ENCODE data around the gene VIPAS39. TPM values are rescaled to one million over a fixed set of nuclear protein-coding genes. Genes with fewer than 3 reads are reported as not detected.

VIPAS39 gene
- total and polyA plus RNA-seq, 2 of the 13 experiments (the other 11 are each of a cell fraction or from before 2014, with no cell fraction given): 13.3 to 21.5 TPM

DNA sequence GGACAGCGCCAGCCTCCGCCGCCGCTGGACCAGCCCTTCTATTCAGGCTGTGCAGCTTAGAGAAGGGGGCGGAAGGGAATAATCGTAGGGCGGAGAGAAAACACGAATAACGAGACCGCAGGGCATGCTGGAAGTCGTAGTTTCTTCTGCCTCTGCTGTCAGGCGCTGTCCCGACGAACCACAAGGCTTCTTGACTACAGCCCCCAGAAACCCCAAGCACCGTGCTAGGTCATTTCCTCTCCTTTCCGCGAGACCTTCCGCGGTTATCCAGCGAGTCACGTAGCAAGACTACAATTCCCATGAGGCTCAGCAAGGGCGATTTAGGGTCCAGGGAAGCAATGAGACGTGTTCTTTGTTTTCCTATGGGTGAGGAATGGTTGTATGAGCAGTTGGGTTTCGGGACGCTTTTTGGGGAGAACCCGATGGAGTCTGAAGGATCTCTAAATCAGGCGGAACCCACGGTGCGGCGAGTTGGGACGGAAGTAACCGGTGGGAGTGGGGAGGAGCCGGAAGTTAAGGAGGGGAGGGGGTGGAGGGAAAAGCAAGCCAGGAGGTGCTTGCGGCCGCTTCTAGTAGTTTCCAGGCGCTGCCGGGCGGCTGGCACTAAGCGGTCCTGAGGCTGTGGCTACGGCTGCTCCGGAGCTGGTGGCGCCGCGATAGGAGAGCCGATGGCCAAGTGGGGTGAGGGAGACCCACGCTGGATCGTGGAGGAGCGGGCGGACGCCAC lies at the start of gene VIPAS39, which contains the start of gene AHSA1 (continued):
- TF ChIP-seq ZNF614 (CRISPR knock-in tag; IDR thresholded peaks at IDR 0.05; ENCODE audit: borderline replicate concordance): 0 out of 2 replicates have a peak, but pooled peaks have one; percentile 19
- TF ChIP-seq ZNF777 (CRISPR knock-in tag; IDR thresholded peaks at IDR 0.05): 0 out of 2 replicates have a peak, but pooled peaks have one; percentile 7
- TF ChIP-seq, protein P1, sequence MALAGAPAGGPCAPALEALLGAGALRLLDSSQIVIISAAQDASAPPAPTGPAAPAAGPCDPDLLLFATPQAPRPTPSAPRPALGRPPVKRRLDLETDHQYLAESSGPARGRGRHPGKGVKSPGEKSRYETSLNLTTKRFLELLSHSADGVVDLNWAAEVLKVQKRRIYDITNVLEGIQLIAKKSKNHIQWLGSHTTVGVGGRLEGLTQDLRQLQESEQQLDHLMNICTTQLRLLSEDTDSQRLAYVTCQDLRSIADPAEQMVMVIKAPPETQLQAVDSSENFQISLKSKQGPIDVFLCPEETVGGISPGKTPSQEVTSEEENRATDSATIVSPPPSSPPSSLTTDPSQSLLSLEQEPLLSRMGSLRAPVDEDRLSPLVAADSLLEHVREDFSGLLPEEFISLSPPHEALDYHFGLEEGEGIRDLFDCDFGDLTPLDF (CRISPR knock-in tag; IDR thresholded peaks at IDR 0.05): no peak
- TF ChIP-seq PHF21A (CRISPR knock-in tag; IDR thresholded peaks at IDR 0.05): peak; percentile 72; the same call in 1 of the 2 replicates
- TF ChIP-seq, protein P2, sequence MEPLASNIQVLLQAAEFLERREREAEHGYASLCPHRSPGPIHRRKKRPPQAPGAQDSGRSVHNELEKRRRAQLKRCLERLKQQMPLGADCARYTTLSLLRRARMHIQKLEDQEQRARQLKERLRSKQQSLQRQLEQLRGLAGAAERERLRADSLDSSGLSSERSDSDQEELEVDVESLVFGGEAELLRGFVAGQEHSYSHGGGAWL (CRISPR knock-in tag; IDR thresholded peaks at IDR 0.05): peak; percentile 49; the same call in 1 of the 2 replicates
- TF ChIP-seq, protein P3, sequence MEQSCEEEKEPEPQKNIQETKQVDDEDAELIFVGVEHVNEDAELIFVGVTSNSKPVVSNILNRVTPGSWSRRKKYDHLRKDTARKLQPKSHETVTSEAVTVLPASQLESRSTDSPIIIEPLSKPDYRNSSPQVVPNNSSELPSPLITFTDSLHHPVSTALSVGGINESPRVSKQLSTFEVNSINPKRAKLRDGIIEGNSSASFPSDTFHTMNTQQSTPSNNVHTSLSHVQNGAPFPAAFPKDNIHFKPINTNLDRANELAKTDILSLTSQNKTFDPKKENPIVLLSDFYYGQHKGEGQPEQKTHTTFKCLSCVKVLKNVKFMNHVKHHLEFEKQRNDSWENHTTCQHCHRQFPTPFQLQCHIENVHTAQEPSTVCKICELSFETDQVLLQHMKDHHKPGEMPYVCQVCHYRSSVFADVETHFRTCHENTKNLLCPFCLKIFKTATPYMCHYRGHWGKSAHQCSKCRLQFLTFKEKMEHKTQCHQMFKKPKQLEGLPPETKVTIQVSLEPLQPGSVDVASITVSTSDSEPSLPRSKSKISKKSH (CRISPR knock-in tag; IDR thresholded peaks at IDR 0.05; ENCODE audit: borderline replicate concordance): peak; percentile 46; the same call in 1 of the 2 replicates
- TF ChIP-seq, protein P4, sequence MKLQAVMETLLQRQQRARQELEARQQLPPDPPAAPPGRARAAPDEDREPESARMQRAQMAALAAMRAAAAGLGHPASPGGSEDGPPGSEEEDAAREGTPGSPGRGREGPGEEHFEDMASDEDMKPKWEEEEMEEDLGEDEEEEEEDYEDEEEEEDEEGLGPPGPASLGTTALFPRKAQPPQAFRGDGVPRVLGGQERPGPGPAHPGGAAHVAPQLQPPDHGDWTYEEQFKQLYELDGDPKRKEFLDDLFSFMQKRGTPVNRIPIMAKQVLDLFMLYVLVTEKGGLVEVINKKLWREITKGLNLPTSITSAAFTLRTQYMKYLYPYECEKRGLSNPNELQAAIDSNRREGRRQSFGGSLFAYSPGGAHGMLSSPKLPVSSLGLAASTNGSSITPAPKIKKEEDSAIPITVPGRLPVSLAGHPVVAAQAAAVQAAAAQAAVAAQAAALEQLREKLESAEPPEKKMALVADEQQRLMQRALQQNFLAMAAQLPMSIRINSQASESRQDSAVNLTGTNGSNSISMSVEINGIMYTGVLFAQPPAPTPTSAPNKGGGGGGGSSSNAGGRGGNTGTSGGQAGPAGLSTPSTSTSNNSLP (IDR thresholded peaks at IDR 0.05; ENCODE audit: low read depth, low read length): no peak
- TF ChIP-seq PRPF4 (IDR thresholded peaks at IDR 0.05; ENCODE audit: low read depth, low read length, poor library complexity, severe bottlenecking): no peak
- TF ChIP-seq DNMT1 (CRISPR knock-in tag; IDR thresholded peaks at IDR 0.05): 0 out of 2 replicates have a peak, but pooled peaks have one; percentile 36
- peak; percentile 88 for TF ChIP-seq ZFX (CRISPR knock-in tag; IDR thresholded peaks at IDR 0.05; ENCODE audit: low read depth)
- TF ChIP-seq ZNF451 (CRISPR knock-in tag; IDR thresholded peaks at IDR 0.05): peak; percentile 57; the same call in 1 of the 2 replicates
- no peak for TF ChIP-seq ZNF354B (CRISPR knock-in tag; IDR thresholded peaks at IDR 0.05)
- no peak for TF ChIP-seq NFE2 (CRISPR knock-in tag; IDR thresholded peaks at IDR 0.05)
- peak; percentile 15; the same call in 1 of the 2 replicates for TF ChIP-seq ZNF3 (CRISPR knock-in tag; IDR thresholded peaks at IDR 0.05)
- TF ChIP-seq, protein P5, sequence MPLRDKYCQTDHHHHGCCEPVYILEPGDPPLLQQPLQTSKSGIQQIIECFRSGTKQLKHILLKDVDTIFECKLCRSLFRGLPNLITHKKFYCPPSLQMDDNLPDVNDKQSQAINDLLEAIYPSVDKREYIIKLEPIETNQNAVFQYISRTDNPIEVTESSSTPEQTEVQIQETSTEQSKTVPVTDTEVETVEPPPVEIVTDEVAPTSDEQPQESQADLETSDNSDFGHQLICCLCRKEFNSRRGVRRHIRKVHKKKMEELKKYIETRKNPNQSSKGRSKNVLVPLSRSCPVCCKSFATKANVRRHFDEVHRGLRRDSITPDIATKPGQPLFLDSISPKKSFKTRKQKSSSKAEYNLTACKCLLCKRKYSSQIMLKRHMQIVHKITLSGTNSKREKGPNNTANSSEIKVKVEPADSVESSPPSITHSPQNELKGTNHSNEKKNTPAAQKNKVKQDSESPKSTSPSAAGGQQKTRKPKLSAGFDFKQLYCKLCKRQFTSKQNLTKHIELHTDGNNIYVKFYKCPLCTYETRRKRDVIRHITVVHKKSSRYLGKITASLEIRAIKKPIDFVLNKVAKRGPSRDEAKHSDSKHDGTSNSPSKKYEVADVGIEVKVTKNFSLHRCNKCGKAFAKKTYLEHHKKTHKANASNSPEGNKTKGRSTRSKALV (CRISPR knock-in tag; IDR thresholded peaks at IDR 0.05): no peak
- TF ChIP-seq U2AF1 (optimal IDR thresholded peaks at IDR 0.05; ENCODE audit: low read depth, low read length): no peak
- no peak; the same call in 1 of the 2 replicates for TF ChIP-seq DR1 (CRISPR knock-in tag; IDR thresholded peaks at IDR 0.05)
